H1 (cell line): ENCODE results near the gene KCNMB4.

Experiments used
- BCL11A ChIP-seq, 2 experiments: IDR thresholded peaks; one replicate each; pipeline ENCODE4 v1.6.1; 2011; ENCODE audit warnings: low read depth in 2 of 2, low read length in 2 of 2, mild to moderate bottlenecking in 2 of 2
- EGR1 ChIP-seq: IDR thresholded peaks from 2 replicates; pipeline ENCODE4 v1.6.1; 2011; ENCODE audit warnings: low read depth, low read length, borderline replicate concordance
- EP300 ChIP-seq, 2 experiments: IDR thresholded peaks; 1 replicate in 1 of 2; 2 replicates in 1 of 2; pipeline ENCODE4 v1.6.1; 2011 to 2012; ENCODE audit warnings: low read depth in 2 of 2, low read length in 2 of 2, mild to moderate bottlenecking in 2 of 2, borderline replicate concordance in 1 of 2, inconsistent platforms in 1 of 2, moderate library complexity in 1 of 2
- PHF8 ChIP-seq: fragments of 200-600 bp; sonication (generic); conservative IDR thresholded peaks from 2 replicates; pipeline ENCODE4 v1.7.1; 2012; ENCODE audit warnings: low read depth, mild to moderate bottlenecking, inconsistent platforms, low read length, moderate library complexity
- SIN3A ChIP-seq, 2 experiments: IDR thresholded peaks in 1 of 2; conservative IDR thresholded peaks in 1 of 2; 2 replicates each; pipeline ENCODE4 v1.6.1; 2011 to 2012; ENCODE audit warnings: low read length in 2 of 2, improper control_type of control experiment in 1 of 2, low read depth in 1 of 2, mild to moderate bottlenecking in 1 of 2
- TAF7 ChIP-seq: optimal IDR thresholded peaks from 2 replicates; pipeline ENCODE3; 2011; ENCODE audit warnings: low read depth, mild to moderate bottlenecking, inconsistent platforms, low read length, moderate library complexity, borderline replicate concordance
- TF ChIP-seq, protein P1 (sequence below), 3 experiments: IDR thresholded peaks; 1 replicate in 2 of 3; 2 replicates in 1 of 3; pipeline versions ENCODE4 v1.5.1 to v1.6.1; 2011; ENCODE audit warnings: low read length in 3 of 3, mild to moderate bottlenecking in 3 of 3, inconsistent platforms in 2 of 3, low read depth in 1 of 3, moderate library complexity in 1 of 3; ENCODE audit not compliant: insufficient read depth in 1 of 3; ENCODE audit errors: control extremely low read depth in 1 of 3

- TF ChIP-seq, protein P1, sequence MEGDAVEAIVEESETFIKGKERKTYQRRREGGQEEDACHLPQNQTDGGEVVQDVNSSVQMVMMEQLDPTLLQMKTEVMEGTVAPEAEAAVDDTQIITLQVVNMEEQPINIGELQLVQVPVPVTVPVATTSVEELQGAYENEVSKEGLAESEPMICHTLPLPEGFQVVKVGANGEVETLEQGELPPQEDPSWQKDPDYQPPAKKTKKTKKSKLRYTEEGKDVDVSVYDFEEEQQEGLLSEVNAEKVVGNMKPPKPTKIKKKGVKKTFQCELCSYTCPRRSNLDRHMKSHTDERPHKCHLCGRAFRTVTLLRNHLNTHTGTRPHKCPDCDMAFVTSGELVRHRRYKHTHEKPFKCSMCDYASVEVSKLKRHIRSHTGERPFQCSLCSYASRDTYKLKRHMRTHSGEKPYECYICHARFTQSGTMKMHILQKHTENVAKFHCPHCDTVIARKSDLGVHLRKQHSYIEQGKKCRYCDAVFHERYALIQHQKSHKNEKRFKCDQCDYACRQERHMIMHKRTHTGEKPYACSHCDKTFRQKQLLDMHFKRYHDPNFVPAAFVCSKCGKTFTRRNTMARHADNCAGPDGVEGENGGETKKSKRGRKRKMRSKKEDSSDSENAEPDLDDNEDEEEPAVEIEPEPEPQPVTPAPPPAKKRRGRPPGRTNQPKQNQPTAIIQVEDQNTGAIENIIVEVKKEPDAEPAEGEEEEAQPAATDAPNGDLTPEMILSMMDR (IDR thresholded peaks at IDR 0.05; ENCODE audit: control extremely low read depth in 1 of 3, insufficient read depth in 1 of 3, low read depth in 1 of 3, low read length in 3 of 3) = no peak
- TF ChIP-seq SIN3A (conservative IDR thresholded peaks at IDR 0.05 in 1 of 2, IDR thresholded peaks at IDR 0.05 in 1 of 2; ENCODE audit: low read depth in 1 of 2, low read length in 2 of 2) = no peak
- TF ChIP-seq EGR1 = no peak
- no peak for TF ChIP-seq BCL11A (IDR thresholded peaks at IDR 0.05; ENCODE audit: low read depth in 2 of 2, low read length in 2 of 2)
- no peak for TF ChIP-seq EP300 (IDR thresholded peaks at IDR 0.05; ENCODE audit: borderline replicate concordance in 1 of 2, low read depth in 2 of 2, low read length in 2 of 2)
- no peak for TF ChIP-seq PHF8
- no peak for TF ChIP-seq TAF7
Observed at GRCh38 chr12:70354787-70355186, 11.3 kb upstream of the KCNMB4 start.
